Measurements from ENCODE around the gene RNF112. TPM values are rescaled to one million over a fixed set of nuclear protein-coding genes. Genes with fewer than 3 reads are reported as not detected.
A peak's percentile ranks its signal among the peaks of the same experiment; 100 is the strongest.

Gene RNF112
- total and polyA plus RNA-seq, 2 of the 13 experiments (the other 11 are each of a cell fraction or from before 2014, with no cell fraction given): 0.05 TPM; not detected in 1

DNA sequence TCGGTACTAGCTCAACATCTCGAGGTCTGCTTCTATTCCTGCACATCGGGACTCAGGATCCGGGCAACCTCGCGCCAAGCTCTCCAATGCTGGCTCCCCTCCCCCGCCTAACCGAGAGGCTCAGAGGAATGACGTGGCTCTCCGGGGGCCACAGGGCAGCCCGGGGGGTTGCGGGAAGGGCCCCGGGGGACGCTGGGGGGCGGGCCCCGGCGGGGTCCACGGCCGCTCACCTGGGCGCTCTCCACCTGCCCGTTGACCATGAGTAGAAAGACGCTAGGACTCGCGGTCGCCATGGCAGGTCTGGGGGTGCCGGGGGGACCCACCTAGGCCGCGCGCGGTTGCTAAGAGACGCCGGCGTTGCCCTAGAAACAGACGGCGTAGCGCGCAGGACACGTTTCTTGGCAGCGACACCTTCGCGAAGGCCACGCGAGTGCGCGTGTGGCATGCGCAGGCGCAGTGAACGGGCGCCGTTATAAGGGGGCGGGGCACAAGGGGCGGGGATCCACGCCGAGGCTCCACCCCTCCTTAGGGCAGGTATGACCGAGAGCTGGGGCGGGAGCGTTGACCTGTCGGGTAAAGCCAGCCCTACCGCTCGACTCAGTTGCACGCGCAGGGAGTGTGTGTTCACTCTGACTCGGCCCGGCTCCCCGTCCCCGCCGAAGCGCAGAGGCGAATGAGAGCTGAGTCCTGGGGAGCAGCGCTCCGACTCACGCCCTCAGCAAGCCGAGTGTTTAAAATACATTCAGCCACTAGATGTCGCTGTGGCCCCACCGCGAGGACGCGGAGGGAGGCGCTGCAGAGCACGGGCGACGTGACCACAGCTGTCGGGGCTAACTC is 48.5 kb upstream of the RNF112 start, which contains the start of gene B9D1 (continued):
- TF ChIP-seq, protein P1, sequence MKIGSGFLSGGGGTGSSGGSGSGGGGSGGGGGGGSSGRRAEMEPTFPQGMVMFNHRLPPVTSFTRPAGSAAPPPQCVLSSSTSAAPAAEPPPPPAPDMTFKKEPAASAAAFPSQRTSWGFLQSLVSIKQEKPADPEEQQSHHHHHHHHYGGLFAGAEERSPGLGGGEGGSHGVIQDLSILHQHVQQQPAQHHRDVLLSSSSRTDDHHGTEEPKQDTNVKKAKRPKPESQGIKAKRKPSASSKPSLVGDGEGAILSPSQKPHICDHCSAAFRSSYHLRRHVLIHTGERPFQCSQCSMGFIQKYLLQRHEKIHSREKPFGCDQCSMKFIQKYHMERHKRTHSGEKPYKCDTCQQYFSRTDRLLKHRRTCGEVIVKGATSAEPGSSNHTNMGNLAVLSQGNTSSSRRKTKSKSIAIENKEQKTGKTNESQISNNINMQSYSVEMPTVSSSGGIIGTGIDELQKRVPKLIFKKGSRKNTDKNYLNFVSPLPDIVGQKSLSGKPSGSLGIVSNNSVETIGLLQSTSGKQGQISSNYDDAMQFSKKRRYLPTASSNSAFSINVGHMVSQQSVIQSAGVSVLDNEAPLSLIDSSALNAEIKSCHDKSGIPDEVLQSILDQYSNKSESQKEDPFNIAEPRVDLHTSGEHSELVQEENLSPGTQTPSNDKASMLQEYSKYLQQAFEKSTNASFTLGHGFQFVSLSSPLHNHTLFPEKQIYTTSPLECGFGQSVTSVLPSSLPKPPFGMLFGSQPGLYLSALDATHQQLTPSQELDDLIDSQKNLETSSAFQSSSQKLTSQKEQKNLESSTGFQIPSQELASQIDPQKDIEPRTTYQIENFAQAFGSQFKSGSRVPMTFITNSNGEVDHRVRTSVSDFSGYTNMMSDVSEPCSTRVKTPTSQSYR (CRISPR knock-in tag; IDR thresholded peaks at IDR 0.05; ENCODE audit: borderline replicate concordance): peak; percentile 62; the same call in 1 of the 2 replicates
- TF ChIP-seq, protein P2, sequence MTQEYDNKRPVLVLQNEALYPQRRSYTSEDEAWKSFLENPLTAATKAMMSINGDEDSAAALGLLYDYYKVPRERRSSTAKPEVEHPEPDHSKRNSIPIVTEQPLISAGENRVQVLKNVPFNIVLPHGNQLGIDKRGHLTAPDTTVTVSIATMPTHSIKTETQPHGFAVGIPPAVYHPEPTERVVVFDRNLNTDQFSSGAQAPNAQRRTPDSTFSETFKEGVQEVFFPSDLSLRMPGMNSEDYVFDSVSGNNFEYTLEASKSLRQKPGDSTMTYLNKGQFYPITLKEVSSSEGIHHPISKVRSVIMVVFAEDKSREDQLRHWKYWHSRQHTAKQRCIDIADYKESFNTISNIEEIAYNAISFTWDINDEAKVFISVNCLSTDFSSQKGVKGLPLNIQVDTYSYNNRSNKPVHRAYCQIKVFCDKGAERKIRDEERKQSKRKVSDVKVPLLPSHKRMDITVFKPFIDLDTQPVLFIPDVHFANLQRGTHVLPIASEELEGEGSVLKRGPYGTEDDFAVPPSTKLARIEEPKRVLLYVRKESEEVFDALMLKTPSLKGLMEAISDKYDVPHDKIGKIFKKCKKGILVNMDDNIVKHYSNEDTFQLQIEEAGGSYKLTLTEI (CRISPR knock-in tag; conservative IDR thresholded peaks at IDR 0.05): no peak
- TF ChIP-seq, protein P3, sequence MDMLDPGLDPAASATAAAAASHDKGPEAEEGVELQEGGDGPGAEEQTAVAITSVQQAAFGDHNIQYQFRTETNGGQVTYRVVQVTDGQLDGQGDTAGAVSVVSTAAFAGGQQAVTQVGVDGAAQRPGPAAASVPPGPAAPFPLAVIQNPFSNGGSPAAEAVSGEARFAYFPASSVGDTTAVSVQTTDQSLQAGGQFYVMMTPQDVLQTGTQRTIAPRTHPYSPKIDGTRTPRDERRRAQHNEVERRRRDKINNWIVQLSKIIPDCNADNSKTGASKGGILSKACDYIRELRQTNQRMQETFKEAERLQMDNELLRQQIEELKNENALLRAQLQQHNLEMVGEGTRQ (IDR thresholded peaks at IDR 0.05; ENCODE audit: low read depth, low read length): no peak
- TF ChIP-seq, protein P3 (CRISPR knock-in tag; IDR thresholded peaks at IDR 0.05; ENCODE audit: borderline replicate concordance): no peak
- TF ChIP-seq ZNF546 (CRISPR knock-in tag; conservative IDR thresholded peaks at IDR 0.05) (peak; percentile 84; the same call in 1 of the 2 replicates), HNRNPK (IDR thresholded peaks at IDR 0.05; ENCODE audit: low read depth, low read length, poor library complexity, severe bottlenecking) (no peak), TMF1 (CRISPR knock-in tag; IDR thresholded peaks at IDR 0.05; ENCODE audit: low read depth) (no peak; the same call in 1 of the 2 replicates), ARNTL (CRISPR knock-in tag; IDR thresholded peaks at IDR 0.05) (peak; percentile 72; the same call in 1 of the 2 replicates), ZC3H13 (CRISPR knock-in tag; IDR thresholded peaks at IDR 0.05) (no peak), SCMH1 (CRISPR knock-in tag; IDR thresholded peaks at IDR 0.05; ENCODE audit: borderline replicate concordance) (no peak), ZNF547 (CRISPR knock-in tag; IDR thresholded peaks at IDR 0.05) (no peak), PHF21A (CRISPR knock-in tag; IDR thresholded peaks at IDR 0.05) (no peak), SOX6 (IDR thresholded peaks at IDR 0.05) (no peak), SOX6 (CRISPR knock-in tag; IDR thresholded peaks at IDR 0.05) (peak; percentile 63), NFE2 (CRISPR knock-in tag; IDR thresholded peaks at IDR 0.05) (no peak), ZNF12 (CRISPR knock-in tag; IDR thresholded peaks at IDR 0.05) (0 out of 2 replicates have a peak, but pooled peaks have one; percentile 11), HOXA3 (CRISPR knock-in tag; IDR thresholded peaks at IDR 0.05) (peak; percentile 63; the same call in 1 of the 2 replicates), PRPF4 (IDR thresholded peaks at IDR 0.05; ENCODE audit: low read depth, low read length, poor library complexity, severe bottlenecking) (no peak), ZNF264 (CRISPR knock-in tag; IDR thresholded peaks at IDR 0.05) (no peak), ZNF644 (CRISPR knock-in tag; IDR thresholded peaks at IDR 0.05; ENCODE audit: low read depth) (no peak), RAD51 (IDR thresholded peaks at IDR 0.05; ENCODE audit: borderline replicate concordance) (no peak)
- TF ChIP-seq, protein P4, sequence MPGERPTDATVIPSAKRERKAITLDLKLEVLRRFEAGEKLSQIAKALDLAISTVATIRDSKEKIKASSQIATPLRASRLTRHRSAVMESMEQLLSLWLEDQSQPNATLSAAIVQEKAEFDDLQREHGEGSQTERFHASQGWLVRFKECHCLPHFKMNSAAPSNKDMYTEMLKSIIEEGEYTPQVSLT (CRISPR knock-in tag; IDR thresholded peaks at IDR 0.05; ENCODE audit: borderline replicate concordance, low read depth): no peak

All from HepG2 (cell line).